Iris pigment epithelial cell (primary cell): ENCODE data around the gene RSL24D1.
"Not testable (repeated sequence)": the region's sequence is repeated elsewhere in the genome, so short reads cannot be mapped to it uniquely, and the experiment has no call there.

Experiments
- DNase-seq: peaks from one replicate; pipeline ENCODE4 v3.0.0-alpha.2; 2011; ENCODE audit warnings: low read depth

The RSL24D1 gene

GRCh38 chr15:55204464-55204863, 7.7 kb upstream of the RSL24D1 start:
- DNase-seq, result no peak

GRCh38 chr15:55202206-55202605, 5.5 kb upstream of the RSL24D1 start:
- DNase-seq, result no peak

DNA sequence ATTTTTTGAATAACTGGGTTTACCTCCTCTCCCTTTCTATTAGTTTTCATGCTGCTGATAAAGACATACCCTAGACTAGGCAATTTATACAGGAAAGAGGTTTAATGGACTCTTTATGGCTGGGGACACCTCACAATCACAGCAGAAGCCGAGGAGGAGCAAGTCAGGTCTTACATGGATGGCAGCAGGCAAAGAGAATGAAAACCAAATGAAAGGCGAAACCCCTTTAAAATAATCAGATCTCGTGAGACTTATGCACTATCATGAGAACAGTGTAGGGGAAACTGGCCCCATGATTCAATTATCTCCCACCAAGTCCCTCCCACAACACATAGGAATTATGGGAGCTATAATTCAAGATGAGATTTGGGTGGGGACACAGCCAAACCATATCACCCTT, 2.0 kb upstream of the RSL24D1 start:
- DNase-seq, result no peak

- no peak for DNase-seq
Measured at GRCh38 chr15:55197719-55198118, 978 bp upstream of the RSL24D1 start.

GRCh38 chr15:55197362-55197705, 593 bp upstream of the RSL24D1 start:
- DNase-seq, result no peak

- DNase-seq, result peak; percentile 15
Measured at GRCh38 chr15:55195996-55196395, 745 bp downstream of the RSL24D1 start.

GRCh38 chr15:55194256-55194655, 2.5 kb downstream of the RSL24D1 start:
- DNase-seq, result peak; percentile 43

DNA sequence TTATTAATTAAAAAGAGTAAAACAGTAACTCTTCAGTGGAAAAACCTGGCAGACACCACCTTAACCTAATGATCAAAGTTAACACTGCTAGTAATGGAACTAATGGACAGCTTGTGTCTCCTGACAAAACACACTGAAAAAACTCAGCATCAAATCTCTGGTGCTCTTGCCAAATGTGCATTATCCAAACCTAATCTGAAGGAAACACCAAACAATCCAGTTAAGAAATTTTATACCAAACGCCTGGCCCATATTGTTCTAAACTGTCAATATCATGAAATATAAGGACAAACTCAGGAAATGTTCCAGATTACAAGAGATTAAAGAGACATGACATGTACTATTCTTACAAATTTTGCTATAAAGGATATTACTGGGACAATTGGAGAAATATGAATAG, 10.4 kb downstream of the RSL24D1 start:
- DNase-seq, result no peak

- peak; percentile 21 for DNase-seq
Measured at GRCh38 chr15:55183679-55184078, 13.1 kb downstream of the RSL24D1 start.

GRCh38 chr15:55179141-55179540, 17.6 kb downstream of the RSL24D1 start:
- no peak for DNase-seq

GRCh38 chr15:55170361-55170760, 26.4 kb downstream of the RSL24D1 start:
- no peak for DNase-seq

GRCh38 chr15:55168350-55168974, 28.3 kb downstream of the RSL24D1 start:
- DNase-seq, result peak; percentile 75

DNA sequence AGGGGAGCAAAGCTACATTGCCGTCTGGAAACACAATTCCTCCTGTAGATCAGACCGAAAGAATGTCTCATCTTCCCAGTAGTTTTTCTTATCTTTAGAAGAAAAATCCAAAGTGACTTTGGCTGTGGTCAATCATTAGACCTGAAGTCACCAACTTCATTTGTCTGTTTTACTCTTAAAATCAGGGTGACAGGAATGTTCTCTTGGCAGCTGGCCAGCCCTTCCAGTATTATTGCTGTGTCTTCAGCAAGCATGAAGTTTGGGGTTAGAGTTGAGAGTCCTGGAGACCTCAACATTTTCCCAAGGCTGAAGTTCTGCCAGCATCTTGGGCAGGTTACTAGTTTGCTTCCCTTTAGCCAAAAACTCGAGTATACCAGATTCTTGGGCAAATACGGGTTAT, 32.5 kb downstream of the RSL24D1 start:
- no peak for DNase-seq

DNA sequence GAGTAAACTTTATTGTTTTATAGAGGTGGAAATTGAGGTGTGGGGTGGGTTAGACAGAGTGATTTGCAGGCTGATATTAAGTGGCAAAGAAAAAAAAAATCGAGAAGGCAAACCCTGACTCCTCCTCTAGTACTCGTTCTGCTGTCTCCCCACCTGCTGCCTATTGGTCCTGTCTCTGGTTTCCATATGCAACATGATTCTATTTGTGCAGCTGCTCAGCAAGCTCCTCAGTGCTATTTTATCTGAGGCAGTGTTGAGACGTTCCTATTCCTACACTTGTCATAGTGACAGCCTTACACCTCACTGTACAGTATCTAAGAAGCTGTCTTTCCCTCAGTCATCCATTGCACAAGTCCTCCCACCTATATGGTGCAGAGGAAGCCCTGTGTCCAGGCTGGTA, 45.1 kb downstream of the RSL24D1 start:
- no peak for DNase-seq

GRCh38 chr15:55143132-55143531, 53.6 kb downstream of the RSL24D1 start:
- not testable (repeated sequence) for DNase-seq

- DNase-seq, result no peak
Measured at GRCh38 chr15:55133972-55134371, 62.8 kb downstream of the RSL24D1 start.

- DNase-seq, result no peak
Measured at GRCh38 chr15:55132672-55133071, 64.1 kb downstream of the RSL24D1 start.
